ENCODE measurements around the gene CCR5. TPM values are rescaled to one million over a fixed set of nuclear protein-coding genes. Genes with fewer than 3 reads are reported as not detected.

Gene CCR5
- total RNA-seq, 3 donors from 2014 or later (not counting 1 experiment from before 2014, with no cell fraction given), result 0.59 to 7.6 (median 1.0) TPM

DNA sequence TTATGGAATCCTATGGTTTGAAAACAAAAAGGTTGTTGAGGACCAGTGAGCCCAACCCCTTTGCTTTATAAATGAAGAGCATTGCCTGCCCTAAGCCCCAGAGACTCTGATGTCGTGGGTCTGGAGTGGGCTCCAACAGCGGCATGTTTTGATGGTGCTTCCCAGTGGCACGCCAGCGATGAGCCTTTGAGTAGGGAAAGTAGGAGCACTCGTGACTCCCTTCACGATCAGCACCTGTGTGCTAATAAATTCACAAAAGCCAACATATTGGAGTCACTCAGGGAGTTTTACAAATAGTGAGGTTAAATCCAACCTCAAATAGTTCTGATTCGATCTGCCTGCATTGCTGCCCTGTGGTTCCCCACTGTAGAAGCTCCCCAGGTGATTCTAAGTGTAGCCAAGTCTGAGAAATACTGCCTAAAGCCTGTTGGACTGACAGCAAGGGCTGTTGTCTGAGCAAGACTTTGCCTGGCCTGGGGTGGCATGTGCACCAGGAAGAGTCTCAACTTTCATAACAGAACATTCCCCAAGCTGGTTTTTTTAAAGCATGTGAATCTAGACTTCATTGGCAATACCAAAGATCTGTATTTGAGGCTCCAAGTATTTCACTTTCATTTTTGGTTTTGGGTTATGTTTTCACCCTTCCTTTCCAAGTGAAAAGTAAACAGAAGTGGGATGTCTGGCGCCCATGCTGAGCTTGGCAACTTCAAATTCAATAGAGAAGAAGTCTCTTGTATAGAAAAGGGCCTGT is 9.9 kb downstream of the CCR5 start:
- peaks cover 0 to 3% of the 10 kb centered on the region in 2 donors for H3K27me3 Mint-ChIP-seq (ENCODE audit: low read depth in 2 of 2)
- Histone ChIP-seq H3K4me3 (ENCODE audit: low read length) (no peak overlapping the region), H3K4me1 (ENCODE audit: control insufficient read depth, insufficient read depth, low read length) (peaks cover 40% of the 10 kb centered on the region), H3K27me3 (ENCODE audit: control insufficient read depth, insufficient read depth, low read length) (no peaks in the 10 kb centered on the region), H3K36me3 (ENCODE audit: control insufficient read depth, insufficient read depth, low read length) (no peaks in the 10 kb centered on the region), H3K9me3 (ENCODE audit: control insufficient read depth, insufficient read depth, low read length) (no peaks in the 10 kb centered on the region), H3K27ac (ENCODE audit: low read length) (no peak overlapping the region)
- WGBS (ENCODE audit: insufficient coverage), result 83% methylated on average over 7 of the region's 8 CpGs
- peak overlapping the region in 1 of 2 donors; percentile 9 for H3K27ac Mint-ChIP-seq
- H3K36me3 Mint-ChIP-seq, result no peaks in the 10 kb centered on the region
- peak in 1 of 2 donors; percentile 20 for DNase-seq
- H3K4me1 Mint-ChIP-seq, result peaks cover 25 to 36% of the 10 kb centered on the region in 2 donors
- no peak overlapping the region for H3K4me3 Mint-ChIP-seq
- ATAC-seq, result peak in 1 of 3 donors; percentile 31
- TF ChIP-seq, protein P1, sequence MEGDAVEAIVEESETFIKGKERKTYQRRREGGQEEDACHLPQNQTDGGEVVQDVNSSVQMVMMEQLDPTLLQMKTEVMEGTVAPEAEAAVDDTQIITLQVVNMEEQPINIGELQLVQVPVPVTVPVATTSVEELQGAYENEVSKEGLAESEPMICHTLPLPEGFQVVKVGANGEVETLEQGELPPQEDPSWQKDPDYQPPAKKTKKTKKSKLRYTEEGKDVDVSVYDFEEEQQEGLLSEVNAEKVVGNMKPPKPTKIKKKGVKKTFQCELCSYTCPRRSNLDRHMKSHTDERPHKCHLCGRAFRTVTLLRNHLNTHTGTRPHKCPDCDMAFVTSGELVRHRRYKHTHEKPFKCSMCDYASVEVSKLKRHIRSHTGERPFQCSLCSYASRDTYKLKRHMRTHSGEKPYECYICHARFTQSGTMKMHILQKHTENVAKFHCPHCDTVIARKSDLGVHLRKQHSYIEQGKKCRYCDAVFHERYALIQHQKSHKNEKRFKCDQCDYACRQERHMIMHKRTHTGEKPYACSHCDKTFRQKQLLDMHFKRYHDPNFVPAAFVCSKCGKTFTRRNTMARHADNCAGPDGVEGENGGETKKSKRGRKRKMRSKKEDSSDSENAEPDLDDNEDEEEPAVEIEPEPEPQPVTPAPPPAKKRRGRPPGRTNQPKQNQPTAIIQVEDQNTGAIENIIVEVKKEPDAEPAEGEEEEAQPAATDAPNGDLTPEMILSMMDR (IDR thresholded peaks at IDR 0.05), result no peak
- no peaks in the 10 kb centered on the region for H3K9me3 Mint-ChIP-seq
- intact Hi-C loops (cut with micrococcal nuclease), result no loop called here

DNA sequence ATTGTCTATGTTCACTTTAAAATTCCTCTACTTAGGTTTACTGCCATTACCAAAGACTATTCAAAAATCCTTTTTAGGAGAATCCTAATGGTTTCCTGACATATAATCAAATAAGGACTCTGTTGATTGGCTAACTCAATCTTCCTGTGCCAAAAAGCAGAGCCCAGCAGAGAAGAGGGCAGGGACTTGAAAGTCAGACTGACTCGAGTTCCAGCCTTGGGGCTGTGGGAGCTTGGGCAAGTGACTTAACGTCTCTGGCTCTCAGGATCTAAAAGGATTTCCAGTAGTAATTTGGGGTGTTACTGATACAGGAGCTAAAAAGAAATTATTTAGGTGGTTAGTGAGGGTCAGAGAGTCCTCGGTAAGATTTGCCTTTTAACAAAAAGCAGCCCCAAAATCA is 10.9 kb downstream of the CCR5 start:
- ATAC-seq, result no peak
- intact Hi-C loops (cut with micrococcal nuclease), result no loop called here
- Histone ChIP-seq H3K9me3 (ENCODE audit: control insufficient read depth, insufficient read depth, low read length) (no peaks in the 10 kb centered on the region), H3K4me3 (ENCODE audit: low read length) (no peak overlapping the region), H3K36me3 (ENCODE audit: control insufficient read depth, insufficient read depth, low read length) (no peaks in the 10 kb centered on the region), H3K27ac (ENCODE audit: low read length) (no peak overlapping the region), H3K4me1 (ENCODE audit: control insufficient read depth, insufficient read depth, low read length) (peaks cover 37% of the 10 kb centered on the region), H3K27me3 (ENCODE audit: control insufficient read depth, insufficient read depth, low read length) (no peaks in the 10 kb centered on the region)
- H3K27ac Mint-ChIP-seq, result no peak overlapping the region
- 85% methylated on average over 3 of the region's 3 CpGs for WGBS (ENCODE audit: insufficient coverage)
- H3K36me3 Mint-ChIP-seq, result no peaks in the 10 kb centered on the region
- H3K27me3 Mint-ChIP-seq (ENCODE audit: low read depth in 2 of 2), result peaks cover 0 to 3% of the 10 kb centered on the region in 2 donors
- no peak overlapping the region for H3K4me3 Mint-ChIP-seq
- DNase-seq, result no peak
- TF ChIP-seq, protein P1 (IDR thresholded peaks at IDR 0.05), result no peak
- no peaks in the 10 kb centered on the region for H3K9me3 Mint-ChIP-seq
- H3K4me1 Mint-ChIP-seq, result peaks cover 22 to 32% of the 10 kb centered on the region in 2 donors

GRCh38 chr3:46383211-46383950 is 12.6 kb downstream of the CCR5 start:
- TF ChIP-seq, protein P1 (IDR thresholded peaks at IDR 0.05), result no peak
- Mint-ChIP-seq H3K27ac (peak overlapping the region in 1 of 2 donors; percentile 22), H3K36me3 (no peaks in the 10 kb centered on the region), H3K9me3 (no peaks in the 10 kb centered on the region), H3K4me3 (no peak overlapping the region), H3K4me1 (peaks cover 18 to 28% of the 10 kb centered on the region in 2 donors), H3K27me3 (ENCODE audit: low read depth in 2 of 2) (peaks cover 0 to 3% of the 10 kb centered on the region in 2 donors)
- 56% methylated on average over 5 of the region's 6 CpGs for WGBS (ENCODE audit: insufficient coverage)
- no peaks in the 10 kb centered on the region for H3K27me3 ChIP-seq (ENCODE audit: control insufficient read depth, insufficient read depth, low read length)
- H3K36me3 ChIP-seq (ENCODE audit: control insufficient read depth, insufficient read depth, low read length), result no peaks in the 10 kb centered on the region
- no peak for DNase-seq
- no peak for ATAC-seq
- peaks cover 32% of the 10 kb centered on the region for H3K4me1 ChIP-seq (ENCODE audit: control insufficient read depth, insufficient read depth, low read length)
- H3K9me3 ChIP-seq (ENCODE audit: control insufficient read depth, insufficient read depth, low read length), result no peaks in the 10 kb centered on the region
- H3K27ac ChIP-seq (ENCODE audit: low read length), result peak overlapping the region; percentile 13
- intact Hi-C loops (cut with micrococcal nuclease), result no loop called here
- no peak overlapping the region for H3K4me3 ChIP-seq (ENCODE audit: low read length)
